Smooth muscle cell (in vitro differentiated cells): ENCODE results near the gene ARPC1A. TPM values are rescaled to one million over a fixed set of nuclear protein-coding genes. Genes with fewer than 3 reads are reported as not detected.

Experiments used
- DNase-seq: peaks from one replicate; lab custom pipeline; 2025; ENCODE audit not compliant: unreplicated experiment; lab: John Stamatoyannopoulos, UW
- H2AFZ ChIP-seq: fragments of 200-600 bp; sonication (generic); 2 replicates; pipeline ENCODE4 v1.6.0; 2016; ENCODE audit warnings: antibody characterized with exemption, low read depth, mild to moderate bottlenecking
- H3F3A ChIP-seq: fragments of 200-600 bp; sonication (generic); 2 replicates; pipeline ENCODE4 v1.6.0; 2017; ENCODE audit warnings: antibody characterized with exemption, low read depth
- H3K27ac ChIP-seq: fragments of 200-600 bp; sonication (generic); 2 replicates; pipeline ENCODE4 v1.5.1; 2016; ENCODE audit warnings: low read depth, mild to moderate bottlenecking
- H3K27me3 ChIP-seq: fragments of 200-600 bp; sonication (generic); 2 replicates; pipeline ENCODE4 v1.6.1; 2016; ENCODE audit warnings: low read depth, mild to moderate bottlenecking
- H3K36me3 ChIP-seq: fragments of 200-600 bp; sonication (generic); 2 replicates; pipeline ENCODE4 v1.5.1; 2016; ENCODE audit warnings: low read depth
- H3K4me1 ChIP-seq: fragments of 200-600 bp; sonication (generic); 2 replicates; pipeline ENCODE4 v1.5.1; 2016; ENCODE audit warnings: low read depth
- H3K4me2 ChIP-seq: fragments of 200-600 bp; sonication (generic); 2 replicates; pipeline ENCODE4 v1.6.0; 2016; ENCODE audit warnings: mild to moderate bottlenecking
- H3K4me3 ChIP-seq: fragments of 200-600 bp; sonication (generic); 2 replicates; pipeline ENCODE4 v1.5.1; 2016; ENCODE audit warnings: mild to moderate bottlenecking
- H3K79me2 ChIP-seq: fragments of 200-600 bp; sonication (generic); 2 replicates; pipeline ENCODE4 v1.6.0; 2016; ENCODE audit warnings: low read depth, mild to moderate bottlenecking
- H3K9ac ChIP-seq: fragments of 200-600 bp; sonication (generic); 2 replicates; pipeline ENCODE4 v1.6.0; 2016; ENCODE audit warnings: low read depth
- H3K9me3 ChIP-seq: fragments of 200-600 bp; sonication (generic); replicated peaks from 2 replicates; pipeline ENCODE4 v1.5.1; 2016; ENCODE audit warnings: low read depth
- H4K20me1 ChIP-seq: fragments of 200-600 bp; sonication (generic); 2 replicates; pipeline ENCODE4 v1.6.0; 2016; ENCODE audit warnings: low read depth
- WGBS: methylation state at CpG from one replicate; pipeline ENCODE4 v1.1.7; 2016; ENCODE audit warnings: low lambda C conversion rate; 5-methylcytosine and 5-hydroxymethylcytosine counted together
- polyA plus RNA-seq: library from polyadenylated mRNA; unstranded; fragments of >200 nt; fragmentation: Nextera tagmentation; extraction: Ambion mirVana; gene quantifications from 2 replicates; pipeline ENCODE4 v1.2.1, GENCODE V29; 2016
- total RNA-seq: library from RNA; depleted of rRNA; stranded (reverse); fragments of >200 nt; gene quantifications from 2 replicates; pipeline ENCODE4 v1.2.3, GENCODE V29; 2014
- TF ChIP-seq, protein P1 (sequence below): fragments of 200-600 bp; sonication (generic); IDR thresholded peaks from 2 replicates; pipeline ENCODE4 v1.5.1; 2017; ENCODE audit warnings: borderline replicate concordance, mild to moderate bottlenecking, antibody characterized with exemption; ENCODE audit not compliant: insufficient read depth, poor library complexity, severe bottlenecking

The ARPC1A gene
- total and polyA plus RNA-seq, 2 experiments from 2014 or later = 85.0 to 113 TPM

- TF ChIP-seq, protein P1, sequence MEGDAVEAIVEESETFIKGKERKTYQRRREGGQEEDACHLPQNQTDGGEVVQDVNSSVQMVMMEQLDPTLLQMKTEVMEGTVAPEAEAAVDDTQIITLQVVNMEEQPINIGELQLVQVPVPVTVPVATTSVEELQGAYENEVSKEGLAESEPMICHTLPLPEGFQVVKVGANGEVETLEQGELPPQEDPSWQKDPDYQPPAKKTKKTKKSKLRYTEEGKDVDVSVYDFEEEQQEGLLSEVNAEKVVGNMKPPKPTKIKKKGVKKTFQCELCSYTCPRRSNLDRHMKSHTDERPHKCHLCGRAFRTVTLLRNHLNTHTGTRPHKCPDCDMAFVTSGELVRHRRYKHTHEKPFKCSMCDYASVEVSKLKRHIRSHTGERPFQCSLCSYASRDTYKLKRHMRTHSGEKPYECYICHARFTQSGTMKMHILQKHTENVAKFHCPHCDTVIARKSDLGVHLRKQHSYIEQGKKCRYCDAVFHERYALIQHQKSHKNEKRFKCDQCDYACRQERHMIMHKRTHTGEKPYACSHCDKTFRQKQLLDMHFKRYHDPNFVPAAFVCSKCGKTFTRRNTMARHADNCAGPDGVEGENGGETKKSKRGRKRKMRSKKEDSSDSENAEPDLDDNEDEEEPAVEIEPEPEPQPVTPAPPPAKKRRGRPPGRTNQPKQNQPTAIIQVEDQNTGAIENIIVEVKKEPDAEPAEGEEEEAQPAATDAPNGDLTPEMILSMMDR = no peak
- WGBS = 92% methylated on average over 21 of the region's 21 CpGs
- H4K20me1 ChIP-seq = peaks cover 73% of the 10 kb centered on the region
Observed at GRCh38 chr7:99396418-99397296, 71.0 kb downstream of the ARPC1A start.

GRCh38 chr7:99397297-99397983, 71.7 kb downstream of the ARPC1A start:
- no peaks in the 10 kb centered on the region for H3K9me3 ChIP-seq
- WGBS = 96% methylated on average over 18 of the region's 18 CpGs
- TF ChIP-seq, protein P1 = no peak
- H2AFZ ChIP-seq = no peak overlapping the region
- no peak overlapping the region for H3K27ac ChIP-seq
- no peaks in the 10 kb centered on the region for H3K36me3 ChIP-seq
- H3F3A ChIP-seq = peaks cover 17% of the 10 kb centered on the region
- H3K79me2 ChIP-seq = no peaks in the 10 kb centered on the region
- peaks cover 65% of the 10 kb centered on the region for H4K20me1 ChIP-seq
- DNase-seq = no peak
- no peaks in the 10 kb centered on the region for H3K4me1 ChIP-seq
- H3K27me3 ChIP-seq = no peaks in the 10 kb centered on the region
- no peak overlapping the region for H3K9ac ChIP-seq
- H3K4me2 ChIP-seq = no peak overlapping the region
- H3K4me3 ChIP-seq = no peak overlapping the region

More at GRCh38 chr7:99396418-99397296, 71.0 kb downstream of the ARPC1A start:
- no peak for DNase-seq
- Histone ChIP-seq H3K4me1 (no peaks in the 10 kb centered on the region), H3K36me3 (no peaks in the 10 kb centered on the region), H3F3A (peaks cover 17% of the 10 kb centered on the region), H3K27me3 (no peaks in the 10 kb centered on the region), H3K4me2 (no peak overlapping the region), H3K9me3 (no peaks in the 10 kb centered on the region), H3K79me2 (no peaks in the 10 kb centered on the region), H3K27ac (no peak overlapping the region), H2AFZ (no peak overlapping the region), H3K9ac (no peak overlapping the region), H3K4me3 (no peak overlapping the region)

DNA sequence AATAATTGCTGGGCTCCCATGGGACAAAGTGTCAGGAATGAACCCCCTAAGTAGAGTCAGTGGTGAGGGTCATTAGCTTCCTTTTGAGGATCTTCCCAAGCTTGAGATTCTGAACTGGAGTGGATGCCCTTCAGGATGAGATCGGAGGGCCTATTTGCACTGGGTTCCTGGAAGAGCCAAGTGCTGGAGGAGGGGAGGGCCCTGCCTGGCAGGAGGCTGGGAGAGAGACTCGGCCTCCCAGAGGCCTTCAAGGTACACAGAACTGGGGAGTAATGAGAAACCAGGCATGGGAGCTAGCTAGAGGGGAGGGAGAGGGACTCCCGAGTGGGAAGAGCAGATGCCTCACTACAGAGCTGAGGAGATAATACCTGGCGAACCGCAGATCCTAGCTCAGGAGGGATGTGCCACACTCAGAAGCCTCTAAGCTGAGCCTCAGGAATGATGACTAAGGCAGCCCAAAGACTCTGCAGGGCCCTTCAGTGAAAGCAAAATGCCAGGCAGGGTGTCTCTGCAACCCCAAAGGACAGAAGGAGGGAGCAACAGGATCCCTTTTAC, 73.3 kb downstream of the ARPC1A start:
- Histone ChIP-seq H3K27me3 (no peaks in the 10 kb centered on the region), H3K9ac (no peak overlapping the region), H3F3A (peaks cover 17% of the 10 kb centered on the region), H4K20me1 (peaks cover 65% of the 10 kb centered on the region), H3K4me1 (no peaks in the 10 kb centered on the region), H3K79me2 (peaks cover 3% of the 10 kb centered on the region), H3K9me3 (no peaks in the 10 kb centered on the region), H3K4me3 (no peak overlapping the region), H2AFZ (no peak overlapping the region), H3K4me2 (no peak overlapping the region), H3K27ac (no peak overlapping the region), H3K36me3 (no peaks in the 10 kb centered on the region)
- no peak for DNase-seq
- TF ChIP-seq, protein P1 = no peak
- WGBS = 94% methylated on average over 5 of the region's 5 CpGs
